Measurements from ENCODE around the gene INVS.
"Not testable (repeated sequence)": the region's sequence is repeated elsewhere in the genome, so short reads cannot be mapped to it uniquely, and the experiment has no call there.

The INVS gene

DNA sequence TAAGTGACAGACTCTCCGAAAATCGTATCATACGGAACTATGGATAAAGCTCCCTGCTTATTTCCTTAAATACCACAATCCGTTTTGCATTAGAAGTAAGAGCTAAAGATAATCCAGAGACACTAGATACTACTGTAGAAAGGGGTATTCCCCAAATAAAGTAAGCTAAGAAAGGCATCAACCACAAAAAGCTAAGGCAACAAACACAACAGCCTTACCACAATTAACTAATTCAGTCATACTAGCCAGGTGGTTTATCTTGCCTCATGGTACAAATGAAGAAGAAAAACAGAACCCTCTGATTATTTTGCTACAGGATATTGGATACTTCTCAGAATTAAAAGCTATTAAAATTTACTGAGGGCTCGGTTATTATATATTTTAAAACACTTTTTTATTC, 14.3 kb upstream of the INVS start:
- Histone ChIP-seq H3K36me3 (ENCODE audit: control insufficient read depth, insufficient read depth, low read length) (no peaks in the 10 kb centered on the region), H3K27ac (ENCODE audit: low read depth, low read length, severe bottlenecking) (no peak overlapping the region), H3K9me3 (ENCODE audit: control insufficient read depth, low read length) (no peaks in the 10 kb centered on the region), H3K4me1 (ENCODE audit: control insufficient read depth, insufficient read depth, low read length, poor library complexity, severe bottlenecking) (no peaks in the 10 kb centered on the region), H3K4me3 (ENCODE audit: extremely low read depth, insufficient read depth, low read length, poor library complexity, severe bottlenecking) (no peak overlapping the region)
- 83% methylated on average over 2 of the region's 5 CpGs; no CpG with 5 or more reads in 1 of the 2 experiments for WGBS, 2 experiments (ENCODE audit: insufficient coverage in 2 of 2)

GRCh38 chr9:100086097-100086635, 12.9 kb upstream of the INVS start:
- WGBS, 2 experiments (ENCODE audit: insufficient coverage in 2 of 2): 82 to 100% methylated on average over 1 of the region's 3 CpGs
- Histone ChIP-seq H3K9me3 (ENCODE audit: control insufficient read depth, low read length) (no peaks in the 10 kb centered on the region), H3K36me3 (ENCODE audit: control insufficient read depth, insufficient read depth, low read length) (no peaks in the 10 kb centered on the region), H3K27ac (ENCODE audit: low read depth, low read length, severe bottlenecking) (no peak overlapping the region), H3K4me3 (ENCODE audit: extremely low read depth, insufficient read depth, low read length, poor library complexity, severe bottlenecking) (no peak overlapping the region), H3K4me1 (ENCODE audit: control insufficient read depth, insufficient read depth, low read length, poor library complexity, severe bottlenecking) (no peaks in the 10 kb centered on the region)

DNA sequence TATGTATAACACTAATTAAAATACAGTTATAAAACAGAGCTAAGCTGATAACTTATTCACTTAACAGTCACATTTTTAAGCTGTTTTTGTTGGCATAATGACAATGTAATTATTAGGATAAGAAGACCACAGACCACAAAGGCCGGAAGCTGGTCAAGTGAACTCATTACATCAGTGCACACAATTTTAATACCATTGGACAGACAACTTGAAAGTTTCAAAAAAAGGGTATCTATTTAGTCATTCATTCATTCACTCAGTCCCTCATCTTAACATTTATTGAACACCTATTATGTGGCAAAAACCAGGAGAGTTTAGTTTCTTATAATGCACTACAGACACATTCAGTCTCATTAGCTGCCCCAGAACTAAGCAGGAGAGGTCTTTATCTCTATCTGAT, 11.8 kb upstream of the INVS start:
- H3K4me1 ChIP-seq (ENCODE audit: control insufficient read depth, insufficient read depth, low read length, poor library complexity, severe bottlenecking): no peaks in the 10 kb centered on the region
- no peak overlapping the region for H3K27ac ChIP-seq (ENCODE audit: low read depth, low read length, severe bottlenecking)
- no peaks in the 10 kb centered on the region for H3K9me3 ChIP-seq (ENCODE audit: control insufficient read depth, low read length)
- H3K36me3 ChIP-seq (ENCODE audit: control insufficient read depth, insufficient read depth, low read length): no peaks in the 10 kb centered on the region
- WGBS, 2 experiments (ENCODE audit: insufficient coverage in 2 of 2): 100% methylated on average over 1 of the region's 1 CpG; no CpG with 5 or more reads in 1 of the 2 experiments
- H3K4me3 ChIP-seq (ENCODE audit: extremely low read depth, insufficient read depth, low read length, poor library complexity, severe bottlenecking): no peak overlapping the region

GRCh38 chr9:100088202-100088601, 10.8 kb upstream of the INVS start:
- no peak overlapping the region for H3K4me3 ChIP-seq (ENCODE audit: extremely low read depth, insufficient read depth, low read length, poor library complexity, severe bottlenecking)
- 54 to 74% methylated on average over 3 to 4 of the region's 4 CpGs for WGBS, 2 experiments (ENCODE audit: insufficient coverage in 2 of 2)
- H3K4me1 ChIP-seq (ENCODE audit: control insufficient read depth, insufficient read depth, low read length, poor library complexity, severe bottlenecking): no peaks in the 10 kb centered on the region
- no peaks in the 10 kb centered on the region for H3K9me3 ChIP-seq (ENCODE audit: control insufficient read depth, low read length)
- no peaks in the 10 kb centered on the region for H3K36me3 ChIP-seq (ENCODE audit: control insufficient read depth, insufficient read depth, low read length)
- H3K27ac ChIP-seq (ENCODE audit: low read depth, low read length, severe bottlenecking): no peak overlapping the region

DNA sequence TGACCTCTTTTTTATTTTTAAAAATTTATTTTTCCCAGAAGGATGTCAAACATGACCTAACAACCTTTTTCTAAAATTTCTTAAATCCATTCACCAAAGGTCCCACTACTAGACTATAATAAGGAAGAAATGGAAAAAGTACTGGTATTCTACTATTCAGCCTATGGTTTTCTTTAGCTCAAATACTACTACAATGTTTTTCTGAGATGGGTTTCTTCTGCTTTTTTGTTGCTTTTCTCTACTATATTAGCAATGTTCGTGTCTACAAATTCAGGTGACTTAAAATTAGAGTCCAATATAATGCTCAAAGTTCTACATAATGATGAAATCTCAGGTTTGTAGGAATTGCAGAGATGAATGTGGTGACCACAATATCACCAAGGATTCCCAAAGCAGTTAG, 8.2 kb upstream of the INVS start:
- Histone ChIP-seq H3K9me3 (ENCODE audit: control insufficient read depth, low read length) (no peaks in the 10 kb centered on the region), H3K4me3 (ENCODE audit: extremely low read depth, insufficient read depth, low read length, poor library complexity, severe bottlenecking) (no peak overlapping the region), H3K27ac (ENCODE audit: low read depth, low read length, severe bottlenecking) (no peak overlapping the region), H3K4me1 (ENCODE audit: control insufficient read depth, insufficient read depth, low read length, poor library complexity, severe bottlenecking) (no peaks in the 10 kb centered on the region), H3K36me3 (ENCODE audit: control insufficient read depth, insufficient read depth, low read length) (no peaks in the 10 kb centered on the region)
- WGBS, 2 experiments (ENCODE audit: insufficient coverage in 2 of 2): no CpG with 5 or more reads among the region's 1 CpG

DNA sequence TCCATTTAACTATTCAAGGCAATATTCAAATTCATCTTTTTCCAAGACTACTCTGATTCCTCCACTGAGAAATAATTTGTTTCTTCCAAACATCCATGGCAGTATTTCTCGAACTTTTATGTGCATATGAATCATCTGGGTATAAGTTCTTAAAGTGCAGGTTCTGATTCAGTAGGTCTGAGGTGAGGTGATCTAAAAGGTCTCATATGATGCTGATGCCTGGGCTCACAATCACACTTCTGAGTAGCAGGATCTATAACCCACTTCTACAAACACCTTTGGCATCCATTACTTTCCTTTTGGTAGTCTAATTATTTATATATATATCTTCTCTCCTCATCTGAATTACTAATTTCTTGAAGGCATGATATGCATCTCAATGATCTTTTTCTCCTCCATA, 7.4 kb upstream of the INVS start:
- H3K27ac ChIP-seq (ENCODE audit: low read depth, low read length, severe bottlenecking): no peak overlapping the region
- H3K4me1 ChIP-seq (ENCODE audit: control insufficient read depth, insufficient read depth, low read length, poor library complexity, severe bottlenecking): no peaks in the 10 kb centered on the region
- no CpG with 5 or more reads among the region's 1 CpG for WGBS, 2 experiments (ENCODE audit: insufficient coverage in 2 of 2)
- no peaks in the 10 kb centered on the region for H3K9me3 ChIP-seq (ENCODE audit: control insufficient read depth, low read length)
- H3K36me3 ChIP-seq (ENCODE audit: control insufficient read depth, insufficient read depth, low read length): no peaks in the 10 kb centered on the region
- no peak overlapping the region for H3K4me3 ChIP-seq (ENCODE audit: extremely low read depth, insufficient read depth, low read length, poor library complexity, severe bottlenecking)

DNA sequence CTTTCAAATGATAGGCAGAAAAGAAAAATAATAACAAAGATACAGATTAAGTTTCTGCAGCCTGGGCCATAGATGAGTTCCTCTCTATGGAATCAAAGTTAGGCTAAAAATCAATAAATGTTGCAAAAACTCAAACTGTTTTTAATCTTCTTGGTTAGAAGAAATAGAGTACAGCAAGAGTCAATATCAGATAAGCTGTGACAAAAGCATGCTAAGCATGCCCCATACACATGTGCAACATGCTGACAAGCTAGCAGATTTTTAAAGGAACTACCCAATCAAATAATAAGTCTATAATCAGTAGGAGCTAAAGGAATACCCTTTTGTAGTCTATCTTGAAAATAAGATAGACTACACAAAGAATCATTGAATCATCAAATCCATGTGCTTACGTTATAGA, 7.0 kb upstream of the INVS start:
- H3K36me3 ChIP-seq (ENCODE audit: control insufficient read depth, insufficient read depth, low read length): no peaks in the 10 kb centered on the region
- no peak overlapping the region for H3K4me3 ChIP-seq (ENCODE audit: extremely low read depth, insufficient read depth, low read length, poor library complexity, severe bottlenecking)
- WGBS, 2 experiments (ENCODE audit: insufficient coverage in 2 of 2): no CpG with 5 or more reads among the region's 1 CpG
- no peak overlapping the region for H3K27ac ChIP-seq (ENCODE audit: low read depth, low read length, severe bottlenecking)
- H3K9me3 ChIP-seq (ENCODE audit: control insufficient read depth, low read length): no peaks in the 10 kb centered on the region
- no peaks in the 10 kb centered on the region for H3K4me1 ChIP-seq (ENCODE audit: control insufficient read depth, insufficient read depth, low read length, poor library complexity, severe bottlenecking)

- not testable (repeated sequence) for H3K4me1 ChIP-seq (ENCODE audit: control insufficient read depth, insufficient read depth, low read length, poor library complexity, severe bottlenecking); H3K4me3 ChIP-seq (ENCODE audit: extremely low read depth, insufficient read depth, low read length, poor library complexity, severe bottlenecking); H3K36me3 ChIP-seq (ENCODE audit: control insufficient read depth, insufficient read depth, low read length); H3K9me3 ChIP-seq (ENCODE audit: control insufficient read depth, low read length); H3K27ac ChIP-seq (ENCODE audit: low read depth, low read length, severe bottlenecking)
- 90 to 100% methylated on average over 1 to 2 of the region's 2 CpGs for WGBS, 2 experiments (ENCODE audit: insufficient coverage in 2 of 2)
These were observed 4.6 kb upstream of the INVS start for GRCh38 chr9:100094411-100094810.

GRCh38 chr9:100096378-100096916, 2.6 kb upstream of the INVS start:
- Histone ChIP-seq H3K27ac (ENCODE audit: low read depth, low read length, severe bottlenecking) (no peak overlapping the region), H3K9me3 (ENCODE audit: control insufficient read depth, low read length) (no peaks in the 10 kb centered on the region), H3K4me1 (ENCODE audit: control insufficient read depth, insufficient read depth, low read length, poor library complexity, severe bottlenecking) (peaks cover 3% of the 10 kb centered on the region), H3K4me3 (ENCODE audit: extremely low read depth, insufficient read depth, low read length, poor library complexity, severe bottlenecking) (no peak overlapping the region), H3K36me3 (ENCODE audit: control insufficient read depth, insufficient read depth, low read length) (peaks cover 4% of the 10 kb centered on the region)
- WGBS, 2 experiments (ENCODE audit: insufficient coverage in 2 of 2): 86 to 100% methylated on average over 1 to 2 of the region's 3 CpGs

DNA sequence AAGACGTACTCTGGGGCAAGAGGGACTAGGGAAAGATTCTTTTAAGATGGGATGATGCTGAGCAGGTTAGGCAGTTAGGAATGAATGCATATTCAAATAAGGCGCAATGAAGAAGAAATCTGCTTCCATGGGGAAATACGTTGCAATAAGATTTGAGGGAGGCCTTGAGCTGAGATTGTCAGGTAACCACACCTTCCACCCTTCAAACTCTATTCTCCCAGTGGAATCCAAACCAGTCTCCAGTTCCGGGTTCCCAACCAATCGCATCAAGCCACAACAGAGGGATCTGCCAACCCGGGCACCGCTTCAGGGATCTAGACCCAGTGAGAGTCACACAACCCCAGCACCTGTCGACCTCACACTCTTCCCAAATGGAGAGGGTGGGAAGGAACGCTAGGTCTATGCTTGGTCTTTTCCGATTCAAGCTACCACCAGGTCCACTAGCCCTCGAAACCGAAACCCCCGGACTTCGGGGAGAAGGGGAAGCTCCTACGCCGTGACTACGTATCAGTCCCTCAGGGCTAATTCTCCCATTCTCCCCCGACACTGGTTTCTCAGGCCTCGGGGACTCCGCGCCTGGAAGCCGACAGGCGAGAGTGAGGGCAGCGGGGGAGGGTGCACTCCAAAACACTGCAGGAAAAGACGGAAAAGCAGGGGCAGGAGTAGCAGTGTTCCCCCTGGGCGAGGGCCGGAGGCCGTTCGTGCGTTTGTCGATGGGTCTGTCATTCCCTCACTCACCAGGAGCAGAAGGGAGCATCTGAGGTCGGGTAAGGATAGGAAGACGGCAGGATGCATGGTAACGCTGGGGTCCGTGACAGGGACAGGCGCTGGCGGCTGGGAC, 777 bp upstream of the INVS start:
- peak overlapping the region; percentile 75 for H3K4me3 ChIP-seq (ENCODE audit: extremely low read depth, insufficient read depth, low read length, poor library complexity, severe bottlenecking)
- WGBS, 2 experiments (ENCODE audit: insufficient coverage in 2 of 2): 3 to 4% methylated on average over 17 to 22 of the region's 37 CpGs
- peaks cover 3% of the 10 kb centered on the region for H3K4me1 ChIP-seq (ENCODE audit: control insufficient read depth, insufficient read depth, low read length, poor library complexity, severe bottlenecking)
- H3K36me3 ChIP-seq (ENCODE audit: control insufficient read depth, insufficient read depth, low read length): peaks cover 4% of the 10 kb centered on the region
- no peaks in the 10 kb centered on the region for H3K9me3 ChIP-seq (ENCODE audit: control insufficient read depth, low read length)
- peak overlapping the region; percentile 70 for H3K27ac ChIP-seq (ENCODE audit: low read depth, low read length, severe bottlenecking)

DNA sequence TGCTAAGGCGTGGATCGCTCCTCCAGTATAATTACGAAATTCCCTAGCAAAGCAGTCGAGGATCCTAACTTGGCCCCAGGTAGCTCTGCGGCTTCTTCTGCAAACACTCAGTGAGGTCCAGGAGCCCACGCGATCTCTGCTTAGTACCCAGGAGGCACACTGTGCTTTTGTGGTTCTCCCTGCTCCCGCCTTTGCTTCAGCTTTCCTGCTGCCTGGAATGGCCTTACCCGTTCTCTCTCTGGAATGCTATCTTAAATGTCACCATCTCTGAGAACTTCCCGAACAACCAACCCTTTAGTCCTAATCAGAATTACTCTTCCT, 639 bp downstream of the INVS start:
- Histone ChIP-seq H3K4me3 (ENCODE audit: extremely low read depth, insufficient read depth, low read length, poor library complexity, severe bottlenecking) (peak overlapping the region; percentile 75), H3K9me3 (ENCODE audit: control insufficient read depth, low read length) (no peaks in the 10 kb centered on the region), H3K36me3 (ENCODE audit: control insufficient read depth, insufficient read depth, low read length) (peaks cover 11% of the 10 kb centered on the region), H3K27ac (ENCODE audit: low read depth, low read length, severe bottlenecking) (peak overlapping the region; percentile 71), H3K4me1 (ENCODE audit: control insufficient read depth, insufficient read depth, low read length, poor library complexity, severe bottlenecking) (peaks cover 3% of the 10 kb centered on the region)
- 8 to 24% methylated on average over 5 to 9 of the region's 10 CpGs for WGBS, 2 experiments (ENCODE audit: insufficient coverage in 2 of 2)

Measured in mesodermal cell (in vitro differentiated cells).